GM19452 (cell line): ENCODE results near the gene MINK1.
"Not testable (repeated sequence)": the region's sequence is repeated elsewhere in the genome, so short reads cannot be mapped to it uniquely, and the experiment has no call there.

ENCODE experiments used
- ATAC-seq: cut with Tn5 transposase; IDR thresholded peaks from one replicate; pipeline ENCODE4 v1.9.1; 2021; ENCODE audit not compliant: unreplicated experiment

MINK1 gene

DNA sequence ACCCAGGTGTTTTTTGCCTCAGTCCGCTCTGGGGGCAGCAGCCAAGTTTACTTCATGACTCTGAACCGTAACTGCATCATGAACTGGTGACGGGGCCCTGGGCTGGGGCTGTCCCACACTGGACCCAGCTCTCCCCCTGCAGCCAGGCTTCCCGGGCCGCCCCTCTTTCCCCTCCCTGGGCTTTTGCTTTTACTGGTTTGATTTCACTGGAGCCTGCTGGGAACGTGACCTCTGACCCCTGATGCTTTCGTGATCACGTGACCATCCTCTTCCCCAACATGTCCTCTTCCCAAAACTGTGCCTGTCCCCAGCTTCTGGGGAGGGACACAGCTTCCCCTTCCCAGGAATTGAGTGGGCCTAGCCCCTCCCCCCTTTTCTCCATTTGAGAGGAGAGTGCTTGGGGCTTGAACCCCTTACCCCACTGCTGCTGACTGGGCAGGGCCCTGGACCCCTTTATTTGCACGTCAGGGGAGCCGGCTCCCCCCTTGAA is 64.1 kb downstream of the MINK1 start:
- no peak for ATAC-seq

GRCh38 chr17:4897785-4898184 is 64.6 kb downstream of the MINK1 start:
- ATAC-seq, result no peak

DNA sequence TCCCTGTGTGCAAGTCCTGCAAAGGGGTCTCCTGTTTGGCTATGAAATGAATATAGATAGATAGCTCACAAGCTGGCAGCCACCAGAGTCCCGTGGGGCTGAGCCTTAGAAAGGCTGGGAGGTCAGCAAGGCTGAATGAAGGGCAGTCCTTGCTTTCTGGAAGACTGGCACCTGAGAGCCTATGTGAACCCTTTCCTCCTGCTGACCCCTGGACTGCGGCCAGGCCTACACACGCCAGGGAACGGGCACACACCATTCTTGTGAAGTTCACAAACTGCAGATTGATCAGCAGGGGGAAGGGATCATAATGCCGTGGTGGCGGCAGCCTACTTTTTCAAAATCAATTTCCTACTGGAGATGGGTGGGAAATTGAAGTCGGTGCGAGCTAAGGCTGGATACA is 65.2 kb downstream of the MINK1 start:
- ATAC-seq, result no peak

- ATAC-seq, result no peak
Measured at GRCh38 chr17:4898927-4899326, 65.8 kb downstream of the MINK1 start.

GRCh38 chr17:4899341-4900230 is 66.4 kb downstream of the MINK1 start, which contains the start of gene C17orf107:
TSS of gene C17orf107 (plus strand) at chr17:4899536. CDS start at chr17:4899763, 227 bp downstream.
- no peak for ATAC-seq

GRCh38 chr17:4900231-4901107 is 67.3 kb downstream of the MINK1 start:
- no peak for ATAC-seq

- no peak for ATAC-seq
Measured at GRCh38 chr17:4901108-4901647, 68.0 kb downstream of the MINK1 start.

GRCh38 chr17:4901648-4902344 is 68.7 kb downstream of the MINK1 start:
- no peak for ATAC-seq

DNA sequence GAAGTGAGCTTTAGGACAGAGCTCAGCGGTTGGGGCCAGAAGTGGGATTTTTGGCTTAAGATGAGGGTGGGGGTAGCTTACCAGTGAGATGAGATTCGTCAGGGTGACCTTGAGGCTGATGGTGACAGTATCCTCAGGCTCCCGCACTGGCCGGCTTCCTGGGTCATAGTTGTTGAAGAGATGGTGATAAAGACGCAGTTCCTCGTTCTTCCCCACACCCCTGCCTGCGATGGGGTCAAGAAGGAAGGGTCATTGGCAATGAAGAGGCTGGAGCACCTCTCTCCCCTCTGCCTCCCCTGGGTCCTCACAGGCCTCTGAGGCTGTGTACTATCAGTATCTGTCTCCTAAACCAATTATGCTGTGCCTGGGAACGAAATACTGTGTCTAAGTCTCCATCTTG is 69.4 kb downstream of the MINK1 start:
- no peak for ATAC-seq

DNA sequence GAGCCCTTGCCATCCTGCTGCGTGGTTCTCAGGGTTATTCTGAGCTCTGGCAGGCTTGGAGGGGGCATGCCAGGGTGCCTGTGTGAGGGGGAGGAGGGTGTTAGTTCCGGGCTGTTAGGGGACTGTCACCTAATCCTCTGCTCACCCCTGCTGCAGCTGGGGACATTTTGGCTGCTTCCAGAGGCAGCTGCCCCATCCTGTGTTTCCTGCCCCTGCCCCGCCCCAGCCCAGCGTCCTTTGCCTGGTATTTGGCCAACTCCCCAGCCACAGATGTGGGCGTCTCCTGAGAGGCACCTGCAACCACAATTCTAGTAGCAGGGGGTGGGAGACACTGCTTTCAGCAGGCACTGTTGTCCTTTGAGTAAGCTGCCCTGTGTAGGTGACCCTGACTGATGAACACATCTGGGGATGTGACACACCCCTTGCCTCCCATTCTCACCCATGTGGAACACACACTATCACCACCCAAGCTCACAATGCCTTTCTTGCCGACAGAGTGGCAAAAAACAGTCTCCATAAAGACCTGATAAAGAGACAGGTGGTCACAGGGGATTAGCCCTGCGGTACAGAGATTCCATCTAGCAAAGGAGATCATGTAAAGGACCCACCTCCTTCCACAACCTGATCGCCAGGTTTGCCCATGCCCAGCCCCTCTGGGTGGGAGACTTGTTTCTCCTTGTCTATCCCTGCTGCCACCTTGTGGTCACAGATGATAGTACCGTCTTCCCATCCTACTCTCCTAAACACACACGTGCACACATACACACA is 70.1 kb downstream of the MINK1 start, which contains the start of gene CHRNE:
TSS of gene CHRNE (minus strand) at position 48 of the 768 bp plus-strand sequence. CDS start at position 13, 35 bp downstream.
- no peak for ATAC-seq

- ATAC-seq, result not testable (repeated sequence)
Measured at GRCh38 chr17:4906642-4907041, 73.5 kb downstream of the MINK1 start.

- ATAC-seq, result no peak
Measured at GRCh38 chr17:4908301-4908700, 75.2 kb downstream of the MINK1 start.

DNA sequence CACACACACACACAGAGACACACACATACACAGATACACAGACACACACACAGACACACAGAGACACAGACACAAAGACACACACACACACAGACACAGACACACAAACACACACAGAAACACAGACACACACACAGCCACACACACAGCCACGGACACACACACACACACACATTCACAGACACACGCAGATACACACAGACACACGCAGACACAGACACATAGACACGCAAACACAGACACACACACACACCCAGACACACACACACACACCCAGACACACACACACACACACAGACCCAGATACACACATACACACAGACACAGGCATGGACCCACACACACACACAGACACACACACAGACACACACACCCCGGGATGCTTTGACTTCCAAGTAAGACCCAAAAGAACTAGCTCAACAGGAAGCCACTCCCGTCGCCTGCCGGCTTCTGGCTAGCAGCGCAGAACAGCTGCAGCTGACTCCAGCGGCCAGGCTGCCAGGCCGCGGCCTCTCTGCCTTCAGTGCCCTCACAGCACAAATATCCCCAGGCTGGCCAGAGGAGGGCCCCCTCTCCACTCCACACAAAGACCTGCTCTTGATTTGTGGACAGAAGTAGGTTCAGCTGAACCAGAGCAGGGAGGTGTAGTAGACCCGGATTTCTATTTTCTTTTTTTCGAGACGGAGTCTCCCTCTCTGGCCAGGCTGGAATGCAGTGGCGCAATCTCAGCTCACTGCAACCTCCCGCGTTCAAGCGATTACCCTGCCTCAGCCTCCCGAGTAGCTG is 75.8 kb downstream of the MINK1 start:
- no peak for ATAC-seq

GRCh38 chr17:4913994-4914393 is 80.9 kb downstream of the MINK1 start:
- ATAC-seq, result no peak

GRCh38 chr17:4914551-4914950 is 81.4 kb downstream of the MINK1 start:
- not testable (repeated sequence) for ATAC-seq

DNA sequence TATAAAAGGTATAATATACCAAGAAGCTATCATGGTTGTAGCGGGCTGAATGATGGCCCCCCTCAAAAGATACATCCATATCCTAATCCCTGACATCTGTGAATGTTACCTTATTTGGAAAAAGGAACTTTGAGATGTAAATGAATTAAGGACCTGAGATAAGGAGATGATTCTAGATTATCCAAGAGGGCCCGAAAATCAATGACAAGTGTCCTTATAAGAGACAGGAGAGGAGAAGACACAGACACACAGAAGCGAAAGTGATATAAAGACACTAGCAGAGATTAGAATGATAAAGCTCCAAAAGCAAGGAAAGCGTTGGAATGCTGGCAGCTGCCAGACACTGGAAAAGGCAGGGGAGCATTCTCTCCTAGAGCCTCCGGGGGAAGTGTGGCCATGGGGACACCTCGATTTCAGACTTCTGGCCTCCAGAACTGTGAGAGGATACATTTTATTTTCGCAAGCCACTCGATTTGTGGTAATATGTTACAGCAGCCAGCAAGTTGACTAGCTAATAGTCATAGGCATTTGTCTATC is 86.4 kb downstream of the MINK1 start:
- no peak for ATAC-seq

GRCh38 chr17:4920351-4921048 is 87.4 kb downstream of the MINK1 start:
- ATAC-seq, result no peak

DNA sequence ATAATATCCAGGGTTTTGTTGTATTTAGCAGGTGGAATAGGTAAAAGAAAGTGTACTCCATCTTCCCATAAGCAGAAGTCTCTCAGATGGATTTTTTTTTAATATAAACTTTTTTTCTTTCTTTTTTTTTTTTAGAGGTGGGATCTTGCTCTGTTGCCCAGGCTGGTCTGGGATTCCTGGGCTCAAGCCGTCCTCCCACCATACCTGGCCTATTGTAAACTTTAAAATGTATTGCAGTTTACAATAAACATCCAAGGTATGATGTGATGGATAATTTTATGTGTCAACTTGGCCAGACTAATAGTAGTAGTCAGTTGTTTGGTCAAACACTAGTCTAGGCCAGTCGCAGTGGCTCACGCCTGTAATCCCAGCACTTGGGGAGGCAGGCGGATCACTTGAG is 88.2 kb downstream of the MINK1 start:
- ATAC-seq, result no peak
